Right lobe of liver (tissue), 6 donors: Measurements from ENCODE around the gene KLHL17. TPM values are rescaled to one million over a fixed set of nuclear protein-coding genes. Genes with fewer than 3 reads are reported as not detected.

Source experiments
- ATAC-seq, 4 donors: fragments of 200-7000 bp; cut with Tn5 transposase; one replicate each; pipeline ENCODE4 v1.9.1; 2020; ENCODE audit warnings: mild to moderate bottlenecking in 4 of 4, moderate library complexity in 4 of 4
- DNase-seq, 3 donors: peaks; one replicate each; pipeline ENCODE4 v3.0.0-alpha.2; 2020
- H3K27ac ChIP-seq, 3 donors: fragments of 200-600 bp; one replicate each; pipeline ENCODE4 v1.8.0; 2022
- H3K27me3 ChIP-seq, 2 donors: fragments of 200-600 bp; one replicate each; pipeline ENCODE4 v1.8.0; 2022
- H3K36me3 ChIP-seq, 4 donors: fragments of 200-600 bp; sonication (generic) in 1 of 4; one replicate each; pipeline versions ENCODE4 v1.5.1 to v1.8.0; 2017 to 2022; ENCODE audit warnings: control low read depth in 1 of 4
- H3K4me1 ChIP-seq, 4 donors: fragments of 200-600 bp; sonication (generic) in 1 of 4; one replicate each; pipeline versions ENCODE4 v1.5.1 to v1.8.0; 2017 to 2022; ENCODE audit warnings: control low read depth in 1 of 4
- H3K4me3 ChIP-seq, 3 donors: fragments of 200-600 bp; one replicate each; pipeline ENCODE4 v1.8.0; 2022
- H3K9me3 ChIP-seq, 4 donors: fragments of 200-600 bp; sonication (generic) in 1 of 4; one replicate each; pipeline versions ENCODE4 v1.5.1 to v1.8.0; 2017 to 2022; ENCODE audit warnings: control low read depth in 1 of 4
- CTCF ChIP-seq, 4 donors: fragments of 200-600 bp in 3 of 4; fragments of 450-650 bp in 1 of 4; IDR thresholded peaks; one replicate each; pipeline versions ENCODE4 v1.5.1 to v1.8.0; 2016 to 2022; ENCODE audit warnings: antibody characterized with exemption in 4 of 4, mild to moderate bottlenecking in 2 of 4
- POLR2A ChIP-seq: fragments of 450-650 bp; IDR thresholded peaks from one replicate; pipeline ENCODE4 v1.6.1; 2017; ENCODE audit warnings: antibody characterized with exemption, mild to moderate bottlenecking
- WGBS: methylation state at CpG from one replicate; pipeline ENCODE4 v1.1.6; 2018; ENCODE audit warnings: low coverage, low lambda C conversion rate; ENCODE audit not compliant: insufficient coverage; ENCODE audit errors: missing lambda C conversion rate; 5-methylcytosine and 5-hydroxymethylcytosine counted together
- intact Hi-C, 2 donors: fragments of 100-400 bp; cut with DNase I; formaldehyde crosslinking; loops; one replicate each; pipeline versions ENCODE4 v1.11.2 to v1.14.1; 2022
- total RNA-seq, 6 experiments: library from RNA; depleted of rRNA in 2 of 6; stranded (reverse); fragments of >200 nt in 2 of 6; fragmentation: NEBNext Ultra II Directional in 3 of 6; extraction: Animal tissue kit (Norgen Biotek cat#: 25700) in 3 of 6; gene quantifications; one replicate each; pipeline versions ENCODE4 v1.1.0 to v1.2.4, GENCODE V29; 2016 to 2023
- donor health status: DM: no; HTN: yes; CAD: no.
- donor health status: DM: no; HTN: no; CAD: no.
- donor health status: DM: no; HTN: no; CAD: no.
- donor health status: DM: no; HTN: yes; CAD: no.
- donor health status: DM: no; HTN: yes; CAD: no.

Gene KLHL17
- total RNA-seq, 6 experiments from 2014 or later = 1.9 to 6.7 (median 4.3) TPM

- DNase-seq = peak in 1 of 3 donors; percentile 38
- Histone ChIP-seq H3K27ac (no peak overlapping the region), H3K4me1 (peaks cover 0 to 20% (median 0%) of the 10 kb centered on the region in 4 donors), H3K36me3 (no peaks in the 10 kb centered on the region), H3K4me3 (no peak overlapping the region), H3K27me3 (no peaks in the 10 kb centered on the region), H3K9me3 (no peaks in the 10 kb centered on the region)
- intact Hi-C loops = no loop called here
- no CpG with 5 or more reads among the region's 15 CpGs for WGBS
- TF ChIP-seq POLR2A (no peak), CTCF (IDR thresholded peaks at IDR 0.05) (no peak)
- ATAC-seq = no peak
Observed at GRCh38 chr1:918353-918752, 42.0 kb upstream of the KLHL17 start.

- Histone ChIP-seq H3K27ac (no peak overlapping the region), H3K4me1 (peaks cover 0 to 20% (median 0%) of the 10 kb centered on the region in 4 donors), H3K4me3 (no peak overlapping the region), H3K36me3 (no peaks in the 10 kb centered on the region), H3K9me3 (no peaks in the 10 kb centered on the region), H3K27me3 (no peaks in the 10 kb centered on the region)
- DNase-seq (no peak), ATAC-seq (no peak)
- TF ChIP-seq POLR2A (no peak), CTCF (IDR thresholded peaks at IDR 0.05) (no peak)
- intact Hi-C loops = no loop called here
- 100% methylated on average over 1 of the region's 6 CpGs for WGBS
Observed at GRCh38 chr1:918843-919242, 41.5 kb upstream of the KLHL17 start.

GRCh38 chr1:919271-919872 lies 41.0 kb upstream of the KLHL17 start:
- WGBS = no CpG with 5 or more reads among the region's 29 CpGs
- peaks cover 0 to 25% (median 0%) of the 10 kb centered on the region in 4 donors for H3K4me1 ChIP-seq
- H3K4me3 ChIP-seq = no peak overlapping the region
- DNase-seq (no peak), ATAC-seq (no peak)
- no peak overlapping the region for H3K27ac ChIP-seq
- H3K9me3 ChIP-seq = no peaks in the 10 kb centered on the region
- intact Hi-C loops = no loop called here
- H3K27me3 ChIP-seq = no peaks in the 10 kb centered on the region
- H3K36me3 ChIP-seq = no peaks in the 10 kb centered on the region
- TF ChIP-seq CTCF (IDR thresholded peaks at IDR 0.05) = no peak

- Histone ChIP-seq H3K27me3 (no peaks in the 10 kb centered on the region), H3K36me3 (no peaks in the 10 kb centered on the region), H3K27ac (no peak overlapping the region), H3K4me1 (peaks cover 0 to 31% (median 0%) of the 10 kb centered on the region in 4 donors), H3K9me3 (no peaks in the 10 kb centered on the region), H3K4me3 (no peak overlapping the region)
- ATAC-seq = no peak
- no peak for TF ChIP-seq CTCF (IDR thresholded peaks at IDR 0.05)
- TF ChIP-seq POLR2A = no peak
- 80% methylated on average over 1 of the region's 23 CpGs for WGBS
- intact Hi-C loops = no loop called here
- DNase-seq = no peak
Observed at GRCh38 chr1:920010-920409, 40.4 kb upstream of the KLHL17 start.
